WI38 (cell line): ENCODE results near the gene STOX2.
A peak's percentile ranks its signal among the peaks of the same experiment; 100 is the strongest.

Experiments used
- H3K4me3 ChIP-seq: 2 replicates; pipeline ENCODE4 v1.5.1; 2011; ENCODE audit warnings: low read depth, mild to moderate bottlenecking, control low read depth, low read length
- CTCF ChIP-seq: IDR thresholded peaks from 2 replicates; pipeline ENCODE4 v1.5.1; 2012; ENCODE audit warnings: low read depth, mild to moderate bottlenecking, control low read depth, low read length

Gene STOX2

GRCh38 chr4:184011826-184012380, 106.8 kb downstream of the STOX2 start:
- no peak overlapping the region for H3K4me3 ChIP-seq
- no peak for TF ChIP-seq CTCF

DNA sequence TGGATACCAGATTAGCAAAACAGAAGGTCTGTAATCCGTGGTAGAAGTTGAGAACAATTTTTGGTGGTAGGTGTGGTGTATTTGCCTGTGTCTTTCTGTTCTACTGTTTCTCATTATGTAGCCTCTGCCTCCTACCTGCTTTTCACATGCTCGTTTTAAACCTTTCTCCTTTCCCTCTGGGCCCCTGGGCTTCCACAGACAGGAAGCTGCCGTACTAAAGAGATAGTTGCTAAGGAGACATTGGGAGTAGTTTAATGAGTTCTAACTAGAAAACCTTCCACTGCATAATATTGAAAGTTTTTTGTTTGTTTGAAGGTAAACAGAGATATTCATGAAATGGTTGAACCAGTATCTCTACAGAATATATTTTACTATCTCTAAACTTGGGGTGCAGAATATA, 107.8 kb downstream of the STOX2 start:
- no peak overlapping the region for H3K4me3 ChIP-seq
- TF ChIP-seq CTCF, result no peak

DNA sequence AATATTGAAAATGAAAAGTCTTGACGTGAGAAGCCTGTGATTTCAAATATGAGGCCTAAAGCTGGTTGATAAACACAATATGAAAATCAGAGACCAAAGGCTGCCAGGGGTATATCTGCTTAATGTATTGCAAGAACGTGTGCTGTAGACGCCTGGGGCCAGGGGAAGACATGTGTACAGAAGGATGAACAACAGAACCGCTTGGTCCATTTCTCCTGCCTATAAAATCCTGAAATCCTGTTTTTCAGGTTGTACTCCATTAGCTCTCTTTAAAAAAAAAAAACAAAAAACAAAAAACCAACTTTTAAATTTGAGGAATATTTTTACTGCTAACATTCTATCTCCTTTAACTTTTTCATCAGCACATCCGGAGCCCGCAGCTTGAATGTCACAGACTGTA, 109.2 kb downstream of the STOX2 start:
- TF ChIP-seq CTCF, result no peak
- no peak overlapping the region for H3K4me3 ChIP-seq

DNA sequence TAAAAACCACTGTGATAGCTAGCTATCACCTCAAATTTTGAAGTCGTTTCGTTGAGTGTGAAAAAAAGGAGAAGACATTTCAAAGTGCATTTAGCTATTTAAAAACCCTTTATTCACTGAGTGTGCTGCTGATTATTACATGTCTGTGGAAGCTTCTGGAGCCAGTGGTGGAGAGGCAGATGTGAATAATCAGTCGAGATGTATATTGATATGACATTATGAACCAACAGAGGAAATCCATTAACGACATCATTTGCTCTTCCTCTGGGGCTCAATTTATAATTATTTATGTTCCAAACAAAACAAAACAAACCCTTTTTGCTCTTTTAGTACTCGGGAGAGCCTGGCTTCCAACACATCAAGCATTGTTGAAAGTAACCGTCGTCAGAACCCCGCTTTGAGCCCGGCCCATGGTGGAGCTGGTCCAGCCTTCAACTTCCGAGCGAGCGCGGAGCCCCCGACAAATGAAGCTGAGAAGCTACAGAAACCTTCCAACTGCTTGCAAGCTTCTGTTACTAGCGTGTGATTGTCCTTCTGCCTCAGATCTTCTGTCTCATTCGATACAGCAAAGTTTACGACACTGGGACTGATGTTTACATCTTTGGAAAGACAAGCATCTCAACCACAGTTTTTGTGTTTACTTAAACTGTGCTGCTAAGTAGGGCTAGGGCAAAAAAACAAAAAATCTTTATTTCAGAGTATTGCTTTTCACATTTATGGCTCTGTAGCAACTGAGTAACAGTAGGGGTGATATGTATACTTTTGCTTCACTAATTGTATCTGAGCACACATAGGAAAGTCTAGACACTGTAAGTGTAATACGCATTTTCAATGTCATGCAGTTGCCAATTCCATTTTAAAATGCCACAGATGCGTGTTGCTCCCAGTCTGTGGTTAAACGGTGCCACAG, 111.9 kb downstream of the STOX2 start:
- peak overlapping the region; percentile 15; the same call in 1 of the 2 replicates for H3K4me3 ChIP-seq
- TF ChIP-seq CTCF, result no peak

- H3K4me3 ChIP-seq, result no peak overlapping the region
- TF ChIP-seq CTCF, result no peak
Observed at GRCh38 chr4:184019076-184019475, 114.0 kb downstream of the STOX2 start.

GRCh38 chr4:184019667-184020623, 114.8 kb downstream of the STOX2 start:
- TF ChIP-seq CTCF, result no peak
- no peak overlapping the region for H3K4me3 ChIP-seq
